HepG2 (cell line): ENCODE data around the gene CENPB. TPM values are rescaled to one million over a fixed set of nuclear protein-coding genes. Genes with fewer than 3 reads are reported as not detected.

Experiments used
- ARNT2 ChIP-seq: sonication (generic); formaldehyde crosslinking; IDR thresholded peaks from 2 replicates; pipeline ENCODE4 v1.8.0; 2022; ENCODE audit warnings: mild to moderate bottlenecking, low read depth, missing genetic modification reagents, moderate library complexity
- ELF4 ChIP-seq: sonication (generic); formaldehyde crosslinking; IDR thresholded peaks from 2 replicates; pipeline ENCODE4 v1.5.0; 2020; ENCODE audit warnings: missing genetic modification reagents, mild to moderate bottlenecking, moderate library complexity, borderline replicate concordance
- FIP1L1 ChIP-seq: fragments of 200-400 bp; formaldehyde crosslinking; IDR thresholded peaks from 2 replicates; pipeline ENCODE4 v1.6.1; 2018; ENCODE audit warnings: low read depth, mild to moderate bottlenecking, low read length, moderate library complexity, borderline replicate concordance; ENCODE audit not compliant: insufficient read depth
- FOSL1 ChIP-seq: sonication (generic); formaldehyde crosslinking; IDR thresholded peaks from 2 replicates; pipeline ENCODE4 v1.9.0; 2021; ENCODE audit warnings: missing genetic modification reagents, borderline replicate concordance
- HMGA1 ChIP-seq: sonication (generic); formaldehyde crosslinking; conservative IDR thresholded peaks from 2 replicates; pipeline ENCODE4 v1.4.0; 2020; ENCODE audit warnings: missing genetic modification reagents
- IKZF5 ChIP-seq: IDR thresholded peaks from 2 replicates; pipeline ENCODE4 v1.6.1; 2018; ENCODE audit warnings: missing genetic modification reagents, mild to moderate bottlenecking, missing compliant biosample characterization
- MYC ChIP-seq: sonication (generic); formaldehyde crosslinking; IDR thresholded peaks from 2 replicates; pipeline ENCODE4 v1.9.0; 2021; ENCODE audit warnings: missing genetic modification reagents, borderline replicate concordance
- SAFB2 ChIP-seq: sonication (generic); formaldehyde crosslinking; IDR thresholded peaks from 2 replicates; pipeline ENCODE4 v1.5.1; 2020; ENCODE audit warnings: missing genetic modification reagents, low read depth, mild to moderate bottlenecking, borderline replicate concordance
- THYN1 ChIP-seq: sonication (generic); formaldehyde crosslinking; IDR thresholded peaks from 2 replicates; pipeline ENCODE4 v1.8.1; 2023; ENCODE audit warnings: low read depth, mild to moderate bottlenecking, moderate library complexity, missing genetic modification reagents, borderline replicate concordance
- WIZ ChIP-seq: sonication (generic); formaldehyde crosslinking; IDR thresholded peaks from 2 replicates; pipeline ENCODE4 v1.5.1; 2020; ENCODE audit warnings: mild to moderate bottlenecking, missing genetic modification reagents
- ZBTB25 ChIP-seq: IDR thresholded peaks from 2 replicates; pipeline ENCODE4 v1.6.1; 2018; ENCODE audit warnings: missing genetic modification reagents
- ZBTB42 ChIP-seq: sonication (generic); formaldehyde crosslinking; IDR thresholded peaks from 2 replicates; pipeline ENCODE4 v1.5.0; 2020; ENCODE audit warnings: mild to moderate bottlenecking, missing genetic modification reagents
- ZMAT5 ChIP-seq: sonication (generic); formaldehyde crosslinking; IDR thresholded peaks from 2 replicates; pipeline ENCODE4 v1.5.0; 2020; ENCODE audit warnings: mild to moderate bottlenecking, low read depth, missing genetic modification reagents, borderline replicate concordance
- ZNF414 ChIP-seq: sonication (generic); formaldehyde crosslinking; IDR thresholded peaks from 2 replicates; pipeline ENCODE4 v1.5.0; 2020; ENCODE audit warnings: missing genetic modification reagents
- ZNF503 ChIP-seq: sonication (generic); formaldehyde crosslinking; IDR thresholded peaks from 2 replicates; pipeline ENCODE4 v1.4.0; 2020; ENCODE audit warnings: missing genetic modification reagents
- ZNF737 ChIP-seq: sonication (generic); formaldehyde crosslinking; IDR thresholded peaks from 2 replicates; pipeline ENCODE4 v1.5.0; 2020; ENCODE audit warnings: missing genetic modification reagents, mild to moderate bottlenecking, borderline replicate concordance
- ZXDC ChIP-seq: sonication (generic); formaldehyde crosslinking; IDR thresholded peaks from 2 replicates; pipeline ENCODE4 v1.5.0; 2020; ENCODE audit warnings: mild to moderate bottlenecking, missing genetic modification reagents
- ZZZ3 ChIP-seq: sonication (generic); formaldehyde crosslinking; IDR thresholded peaks from 2 replicates; pipeline ENCODE4 v1.4.0; 2020; ENCODE audit warnings: missing genetic modification reagents, mild to moderate bottlenecking, borderline replicate concordance
- polyA plus RNA-seq, 8 experiments: library from polyadenylated mRNA; depleted of rRNA in 3 of 8; stranded (reverse) in 7 of 8; unstranded in 1 of 8; fragments of >200 nt; fragmentation: Illumina TruSeq in 4 of 8; extraction: Trizol in 4 of 8; gene quantifications; 2 replicates each; pipeline versions ENCODE4 v1.2.1 to v1.2.3, GENCODE V29; 2011 to 2016; ENCODE audit warnings: low read depth in 4 of 8, missing spikeins in 1 of 8, mixed read lengths in 1 of 8; ENCODE audit not compliant: insufficient read depth in 1 of 8
- total RNA-seq, 5 experiments: library from RNA; depleted of rRNA; stranded (reverse); fragments of >200 nt; fragmentation: Illumina TruSeq; extraction: Trizol; gene quantifications; 2 replicates each; pipeline ENCODE4 v1.2.3, GENCODE V29; 2016; ENCODE audit warnings: low read depth in 1 of 5

The CENPB gene
- total and polyA plus RNA-seq, 2 of the 13 experiments (the other 11 are each of a cell fraction or from before 2014, with no cell fraction given): 10.4 to 54.5 TPM

- TF ChIP-seq ZBTB25 (CRISPR knock-in tag) (peak; percentile 91), WIZ (CRISPR knock-in tag) (no peak), ZNF737 (CRISPR knock-in tag) (peak; percentile 88; the same call in 1 of the 2 replicates), HMGA1 (no peak), THYN1 (CRISPR knock-in tag) (peak; percentile 82; the same call in 1 of the 2 replicates), ZBTB42 (CRISPR knock-in tag) (peak; percentile 97), FOSL1 (CRISPR knock-in tag) (peak; percentile 95), ARNT2 (CRISPR knock-in tag) (peak; percentile 98), MYC (CRISPR knock-in tag) (peak; percentile 100), ZNF503 (CRISPR knock-in tag) (peak; percentile 90), ZXDC (CRISPR knock-in tag) (peak; percentile 93), ZZZ3 (CRISPR knock-in tag) (peak; percentile 95; the same call in 1 of the 2 replicates), SAFB2 (no peak; the same call in 1 of the 2 replicates), ELF4 (CRISPR knock-in tag) (no peak), ZNF414 (CRISPR knock-in tag) (peak; percentile 64), FIP1L1 (peak; percentile 95; the same call in 1 of the 2 replicates), IKZF5 (CRISPR knock-in tag) (peak; percentile 95), ZMAT5 (CRISPR knock-in tag) (no peak)
Measured at GRCh38 chr20:3811467-3812258, 25.1 kb upstream of the CENPB start (continued).
